Cerebellar cortex (tissue), 1 donor: ENCODE data around the gene APPBP2.
"Not testable (repeated sequence)": the region's sequence is repeated elsewhere in the genome, so short reads cannot be mapped to it uniquely, and the experiment has no call there.

Experiments
- DNase-seq: peaks from one replicate; pipeline ENCODE4 v3.0.0-alpha.2; 2015; ENCODE audit warnings: low spot score

The APPBP2 gene

GRCh38 chr17:60534010-60534555, 8.0 kb upstream of the APPBP2 start:
- DNase-seq = no peak

GRCh38 chr17:60529806-60530205, 3.8 kb upstream of the APPBP2 start:
- no peak for DNase-seq

- DNase-seq = no peak
Measured at GRCh38 chr17:60528828-60529227, 2.8 kb upstream of the APPBP2 start.

- no peak for DNase-seq
Measured at GRCh38 chr17:60527701-60528100, 1.7 kb upstream of the APPBP2 start.

- DNase-seq = no peak
Measured at GRCh38 chr17:60526726-60527125, 684 bp upstream of the APPBP2 start.

GRCh38 chr17:60525328-60525684, 736 bp downstream of the APPBP2 start:
- no peak for DNase-seq

- DNase-seq = no peak
Measured at GRCh38 chr17:60524463-60525327, 1.3 kb downstream of the APPBP2 start.

- DNase-seq = no peak
Measured at GRCh38 chr17:60523822-60524221, 2.2 kb downstream of the APPBP2 start.

GRCh38 chr17:60522889-60523626, 3.0 kb downstream of the APPBP2 start:
- no peak for DNase-seq

GRCh38 chr17:60519795-60520194, 6.2 kb downstream of the APPBP2 start:
- DNase-seq = no peak

- not testable (repeated sequence) for DNase-seq
Measured at GRCh38 chr17:60515683-60516082, 10.4 kb downstream of the APPBP2 start.

GRCh38 chr17:60515199-60515598, 10.8 kb downstream of the APPBP2 start:
- not testable (repeated sequence) for DNase-seq

- DNase-seq = no peak
Measured at GRCh38 chr17:60514500-60514899, 11.5 kb downstream of the APPBP2 start.

GRCh38 chr17:60514053-60514452, 12.0 kb downstream of the APPBP2 start:
- no peak for DNase-seq

GRCh38 chr17:60513014-60513413, 13.0 kb downstream of the APPBP2 start:
- no peak for DNase-seq

- no peak for DNase-seq
Measured at GRCh38 chr17:60510723-60511122, 15.3 kb downstream of the APPBP2 start.

- no peak for DNase-seq
Measured at GRCh38 chr17:60510031-60510430, 16.0 kb downstream of the APPBP2 start.

- no peak for DNase-seq
Measured at GRCh38 chr17:60508384-60508980, 17.6 kb downstream of the APPBP2 start.

- DNase-seq = no peak
Measured at GRCh38 chr17:60506312-60506711, 19.7 kb downstream of the APPBP2 start.

- DNase-seq = no peak
Measured at GRCh38 chr17:60502145-60502544, 23.9 kb downstream of the APPBP2 start.

- DNase-seq = no peak
Measured at GRCh38 chr17:60501589-60501988, 24.5 kb downstream of the APPBP2 start.

GRCh38 chr17:60496041-60496440, 30.0 kb downstream of the APPBP2 start:
- DNase-seq = no peak

- DNase-seq = no peak
Measured at GRCh38 chr17:60495260-60495659, 30.8 kb downstream of the APPBP2 start.
